Prostate gland (tissue), 2 donors: ENCODE measurements around the gene MLN. TPM values are rescaled to one million over a fixed set of nuclear protein-coding genes. Genes with fewer than 3 reads are reported as not detected.
"Not testable (repeated sequence)": the region's sequence is repeated elsewhere in the genome, so short reads cannot be mapped to it uniquely, and the experiment has no call there.

Experiments
- DNase-seq: peaks from one replicate; pipeline ENCODE4 v3.0.0-alpha.2; 2019; ENCODE audit warnings: low spot score
- H3K27ac ChIP-seq, 2 donors: fragments of 200-600 bp; sonication (generic); 2 replicates each; pipeline ENCODE4 v1.5.1; 2017 to 2019
- H3K27me3 ChIP-seq: fragments of 200-600 bp; sonication (generic); replicated peaks from 2 replicates; pipeline ENCODE4 v1.5.1; 2019; ENCODE audit not compliant: insufficient read depth
- H3K36me3 ChIP-seq, 2 donors: fragments of 200-600 bp; sonication (generic); 1 replicate in 1 of 2; 2 replicates in 1 of 2; pipeline versions ENCODE4 v1.5.1 to v1.8.1; 2017 to 2019
- H3K4me1 ChIP-seq: fragments of 200-600 bp; sonication (generic); replicated peaks from 2 replicates; pipeline ENCODE4 v1.5.1; 2019
- H3K4me3 ChIP-seq, 2 donors: fragments of 200-600 bp; sonication (generic); 2 replicates each; pipeline ENCODE4 v1.5.1; 2017 to 2019
- H3K9me3 ChIP-seq: fragments of 200-600 bp; sonication (generic); 2 replicates; pipeline ENCODE4 v1.5.1; 2017
- CTCF ChIP-seq, 4 experiments: fragments of 200-600 bp in 2 of 4; fragments of 450-650 bp in 2 of 4; sonication (generic) in 2 of 4; IDR thresholded peaks; 1 replicate in 3 of 4; 2 replicates in 1 of 4; pipeline ENCODE4 v1.5.1; 2016 to 2019; ENCODE audit warnings: antibody characterized with exemption in 4 of 4, mild to moderate bottlenecking in 2 of 4, moderate library complexity in 2 of 4
- POLR2A ChIP-seq: fragments of 450-650 bp; IDR thresholded peaks from one replicate; pipeline ENCODE4 v1.6.1; 2016; ENCODE audit warnings: antibody characterized with exemption, mild to moderate bottlenecking
- POLR2AphosphoS5 ChIP-seq: sonication (generic); formaldehyde crosslinking; IDR thresholded peaks from one replicate; pipeline ENCODE4 v1.6.1; 2017; ENCODE audit warnings: antibody characterized with exemption
- WGBS: methylation state at CpG from one replicate; pipeline ENCODE4 v1.1.5; 2018; 5-methylcytosine and 5-hydroxymethylcytosine counted together
- intact Hi-C: fragments of 100-400 bp; cut with DNase I; formaldehyde crosslinking; loops from one replicate; pipeline ENCODE4 v1.14.2; 2022
- total RNA-seq, 2 donors: library from RNA; depleted of rRNA; stranded (reverse); fragments of >200 nt; gene quantifications; one replicate each; pipeline ENCODE4 v1.1.0, GENCODE V29; 2016

MLN gene
- total RNA-seq, 2 donors from 2014 or later: not detected

GRCh38 chr6:33836806-33837469 lies 33.1 kb upstream of the MLN start:
- no peak overlapping the region for H3K27ac ChIP-seq
- DNase-seq: no peak
- intact Hi-C loops: no loop called here
- H3K27me3 ChIP-seq: no peaks in the 10 kb centered on the region
- H3K36me3 ChIP-seq: no peaks in the 10 kb centered on the region
- H3K4me1 ChIP-seq: no peaks in the 10 kb centered on the region
- H3K4me3 ChIP-seq: no peak overlapping the region
- TF ChIP-seq POLR2AphosphoS5: no peak
- no peak for TF ChIP-seq POLR2A
- no peak for TF ChIP-seq CTCF (IDR thresholded peaks at IDR 0.05)
- WGBS: 66% methylated on average over 3 of the region's 3 CpGs
- H3K9me3 ChIP-seq: no peaks in the 10 kb centered on the region

GRCh38 chr6:33834401-33835392 lies 30.9 kb upstream of the MLN start:
- TF ChIP-seq POLR2AphosphoS5: no peak
- TF ChIP-seq CTCF (IDR thresholded peaks at IDR 0.05): no peak
- TF ChIP-seq POLR2A: no peak
- no peaks in the 10 kb centered on the region for H3K4me1 ChIP-seq
- no peak overlapping the region for H3K4me3 ChIP-seq
- H3K36me3 ChIP-seq: no peaks in the 10 kb centered on the region
- H3K9me3 ChIP-seq: no peaks in the 10 kb centered on the region
- DNase-seq: no peak
- H3K27me3 ChIP-seq: no peaks in the 10 kb centered on the region
- WGBS: 39% methylated on average over 22 of the region's 22 CpGs
- H3K27ac ChIP-seq: no peak overlapping the region
- intact Hi-C loops: no loop called here

GRCh38 chr6:33833599-33833998 lies 29.8 kb upstream of the MLN start:
- Histone ChIP-seq H3K4me1 (peaks cover 5% of the 10 kb centered on the region), H3K27me3 (no peaks in the 10 kb centered on the region), H3K27ac (no peak overlapping the region), H3K36me3 (no peaks in the 10 kb centered on the region), H3K4me3 (no peak overlapping the region), H3K9me3 (no peaks in the 10 kb centered on the region)
- no peak for DNase-seq
- no peak for TF ChIP-seq POLR2A
- no peak for TF ChIP-seq CTCF (IDR thresholded peaks at IDR 0.05)
- no peak for TF ChIP-seq POLR2AphosphoS5
- 95% methylated on average over 6 of the region's 6 CpGs for WGBS
- intact Hi-C loops: no loop called here

GRCh38 chr6:33832831-33833230 lies 29.0 kb upstream of the MLN start:
- H3K27me3 ChIP-seq, H3K27ac ChIP-seq, H3K9me3 ChIP-seq, H3K4me3 ChIP-seq, H3K4me1 ChIP-seq, H3K36me3 ChIP-seq, intact Hi-C loops, DNase-seq: not testable (repeated sequence)
- 95% methylated on average over 9 of the region's 32 CpGs for WGBS

- H3K4me3 ChIP-seq, H3K36me3 ChIP-seq, H3K27ac ChIP-seq, intact Hi-C loops, H3K27me3 ChIP-seq, H3K9me3 ChIP-seq, DNase-seq: not testable (repeated sequence)
- WGBS: 86% methylated on average over 4 of the region's 5 CpGs
- peaks cover 14% of the 10 kb centered on the region for H3K4me1 ChIP-seq
These were observed 27.9 kb upstream of the MLN start for GRCh38 chr6:33831725-33832124.
